IPS-20b (cell line): ENCODE data around the gene RASGRF2.
A peak's percentile ranks its signal among the peaks of the same experiment; 100 is the strongest.

Source experiments
- H3K27ac ChIP-seq: one replicate; pipeline ENCODE4 v1.5.1; 2013; ENCODE audit warnings: low read length
- H3K27me3 ChIP-seq: 2 replicates; pipeline ENCODE4 v1.6.1; 2013; ENCODE audit warnings: mild to moderate bottlenecking, low read length, inconsistent platforms; ENCODE audit not compliant: insufficient read depth
- H3K36me3 ChIP-seq: 2 replicates; pipeline ENCODE4 v1.6.1; 2013; ENCODE audit warnings: low read depth, mild to moderate bottlenecking, inconsistent platforms, low read length, moderate library complexity; ENCODE audit not compliant: insufficient read depth
- H3K4me1 ChIP-seq: 2 replicates; pipeline ENCODE4 v1.6.1; 2013; ENCODE audit warnings: mild to moderate bottlenecking, control low read depth, inconsistent platforms, low read length, moderate library complexity; ENCODE audit not compliant: insufficient read depth
- H3K4me3 ChIP-seq: 2 replicates; pipeline ENCODE4 v1.5.1; 2013; ENCODE audit warnings: mild to moderate bottlenecking, low read length, inconsistent platforms
- H3K9ac ChIP-seq: 2 replicates; pipeline ENCODE4 v1.6.1; 2013; ENCODE audit warnings: low read depth, mild to moderate bottlenecking, inconsistent platforms, low read length, moderate library complexity
- H3K9me3 ChIP-seq: 2 replicates; pipeline ENCODE4 v1.6.1; 2013; ENCODE audit warnings: mild to moderate bottlenecking, low read depth, low read length, inconsistent platforms; ENCODE audit not compliant: insufficient read depth

RASGRF2 gene

DNA sequence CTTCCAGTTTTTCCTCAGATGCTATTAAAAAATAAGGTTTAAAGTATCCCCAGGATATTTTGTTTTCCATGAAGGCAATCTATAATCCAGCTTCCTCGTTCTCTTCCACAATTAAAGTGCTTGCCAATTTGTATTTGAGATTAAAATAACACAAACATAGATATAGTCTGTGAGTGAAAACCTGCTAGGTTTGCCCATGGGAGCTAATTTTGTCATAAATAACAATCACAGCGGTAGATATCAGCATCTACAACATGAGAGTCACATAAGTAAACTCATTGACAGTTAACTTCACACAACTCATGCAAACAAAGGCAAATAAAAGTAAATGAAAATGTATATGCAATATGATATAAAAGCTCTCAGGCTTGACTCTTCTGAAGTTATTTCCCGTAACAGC lies 29.2 kb upstream of the RASGRF2 start:
- H3K9ac ChIP-seq = no peak overlapping the region
- no peaks in the 10 kb centered on the region for H3K27me3 ChIP-seq
- H3K9me3 ChIP-seq = no peaks in the 10 kb centered on the region
- H3K4me1 ChIP-seq = no peaks in the 10 kb centered on the region; the same call in 1 of the 2 replicates
- H3K36me3 ChIP-seq = no peaks in the 10 kb centered on the region
- H3K4me3 ChIP-seq = no peak overlapping the region
- no peak overlapping the region for H3K27ac ChIP-seq

DNA sequence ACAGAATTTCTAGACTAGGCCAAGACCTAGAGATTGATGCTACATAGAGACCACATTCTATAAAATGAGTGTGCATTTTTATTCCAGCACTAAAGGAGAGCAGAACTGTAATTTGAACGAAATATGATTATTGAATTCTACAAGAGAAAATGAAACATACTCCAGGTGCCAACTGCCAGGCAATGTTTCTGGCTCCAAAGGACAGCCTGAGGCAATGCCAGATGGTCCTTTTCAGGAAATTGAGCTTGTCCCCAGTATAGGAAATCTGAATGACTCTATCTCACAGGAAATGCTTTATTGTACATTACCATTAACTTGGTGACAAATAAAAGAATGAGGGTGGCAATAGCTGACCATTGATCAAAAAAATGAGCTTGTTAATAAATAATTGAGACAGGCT lies 28.8 kb upstream of the RASGRF2 start:
- H3K27me3 ChIP-seq = no peaks in the 10 kb centered on the region
- no peaks in the 10 kb centered on the region for H3K9me3 ChIP-seq
- H3K4me3 ChIP-seq = no peak overlapping the region
- H3K27ac ChIP-seq = no peak overlapping the region
- no peaks in the 10 kb centered on the region for H3K36me3 ChIP-seq
- no peak overlapping the region for H3K9ac ChIP-seq
- no peaks in the 10 kb centered on the region; the same call in 1 of the 2 replicates for H3K4me1 ChIP-seq

DNA sequence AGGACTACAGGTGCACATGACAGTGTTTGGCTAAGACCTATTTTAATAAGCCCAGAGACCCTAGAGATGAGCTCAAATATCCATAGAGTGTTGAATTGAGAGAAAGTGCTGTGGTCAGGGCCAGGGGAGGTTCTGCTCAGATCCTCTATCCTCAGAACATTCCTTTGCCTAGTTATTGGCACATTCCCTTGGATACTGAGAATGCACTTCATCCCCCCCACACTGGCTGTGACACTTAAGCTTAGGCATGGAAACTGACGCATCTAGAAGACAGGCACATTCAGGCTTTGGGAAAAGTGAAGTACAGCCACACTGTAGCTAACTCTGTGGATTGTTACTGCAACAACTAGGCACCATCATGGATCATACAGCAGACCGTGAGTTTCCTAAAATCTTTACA lies 27.1 kb upstream of the RASGRF2 start:
- Histone ChIP-seq H3K36me3 (no peaks in the 10 kb centered on the region), H3K27ac (no peak overlapping the region), H3K4me1 (no peaks in the 10 kb centered on the region), H3K4me3 (no peak overlapping the region), H3K9me3 (no peaks in the 10 kb centered on the region), H3K27me3 (no peaks in the 10 kb centered on the region), H3K9ac (no peak overlapping the region)

DNA sequence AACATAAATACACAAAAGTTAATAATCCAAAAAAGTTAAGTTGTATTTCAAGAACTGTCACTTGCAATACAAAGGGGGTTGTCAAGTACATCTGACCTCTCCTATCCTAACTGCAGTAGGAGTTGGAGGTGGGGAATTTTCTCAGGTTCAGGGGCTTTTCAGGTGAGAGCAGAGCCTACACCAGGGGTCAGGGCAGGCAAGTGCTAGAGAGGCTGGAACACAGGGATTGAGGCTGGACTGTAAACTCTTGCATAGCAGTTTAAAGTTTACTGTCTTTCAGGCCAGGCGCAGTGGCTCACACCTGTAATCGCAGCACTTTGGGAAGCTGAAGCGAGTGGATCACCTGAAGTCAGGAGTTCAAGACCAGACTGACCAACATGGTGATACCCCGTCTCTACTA lies 25.4 kb upstream of the RASGRF2 start:
- H3K36me3 ChIP-seq = no peaks in the 10 kb centered on the region
- no peaks in the 10 kb centered on the region for H3K27me3 ChIP-seq
- H3K27ac ChIP-seq = no peak overlapping the region
- no peak overlapping the region for H3K9ac ChIP-seq
- H3K4me1 ChIP-seq = no peaks in the 10 kb centered on the region
- no peaks in the 10 kb centered on the region for H3K9me3 ChIP-seq
- H3K4me3 ChIP-seq = no peak overlapping the region

DNA sequence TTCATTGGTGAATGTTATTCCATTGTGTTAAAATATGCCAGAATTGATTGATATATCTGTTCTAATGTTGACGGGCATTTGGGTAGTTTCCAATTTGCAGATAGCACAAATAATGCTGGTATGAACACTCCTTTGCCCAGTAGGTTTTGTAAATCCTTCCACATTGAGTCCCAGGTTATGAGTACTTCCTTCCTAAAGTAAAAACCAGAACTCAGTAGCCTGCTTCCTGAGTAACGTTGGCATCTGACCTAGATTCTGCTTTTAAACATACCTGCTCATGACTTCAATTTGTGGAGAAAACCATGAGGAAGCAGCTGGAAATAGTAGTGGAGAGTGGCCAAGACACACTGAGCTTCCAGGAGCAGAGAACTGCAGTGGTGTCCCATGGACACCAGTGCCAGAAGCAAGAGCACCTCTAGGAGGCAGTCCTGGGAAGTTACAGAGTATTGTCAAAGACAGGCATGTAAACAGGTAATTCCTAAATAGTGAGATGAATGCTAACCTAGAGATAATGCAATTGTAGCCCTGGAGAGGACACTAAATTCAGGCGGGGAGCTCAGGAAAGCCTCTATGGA lies 24.3 kb upstream of the RASGRF2 start:
- Histone ChIP-seq H3K27me3 (no peaks in the 10 kb centered on the region), H3K4me3 (no peak overlapping the region), H3K9me3 (no peaks in the 10 kb centered on the region), H3K9ac (no peak overlapping the region), H3K27ac (no peak overlapping the region), H3K36me3 (no peaks in the 10 kb centered on the region), H3K4me1 (no peaks in the 10 kb centered on the region)

DNA sequence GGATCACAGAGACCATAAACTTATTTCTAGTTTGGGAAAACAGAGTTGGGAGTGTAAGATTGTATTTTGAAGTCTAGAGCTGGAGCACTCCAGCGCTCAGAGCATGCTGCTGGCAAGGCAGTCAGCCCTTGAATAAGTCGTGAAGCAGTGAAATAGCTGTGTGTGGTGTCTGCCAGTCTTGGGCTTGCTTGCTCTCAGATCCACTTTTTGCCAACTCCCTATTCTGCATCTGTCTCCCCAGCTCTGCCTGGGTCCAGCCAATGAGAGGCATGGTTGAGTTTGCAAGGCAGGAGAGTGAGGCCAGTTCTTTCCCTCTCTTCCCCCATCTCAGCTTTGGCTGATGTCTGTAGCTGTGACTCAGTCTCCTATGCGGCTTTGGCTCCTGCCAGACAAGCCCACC lies 23.3 kb upstream of the RASGRF2 start:
- Histone ChIP-seq H3K9me3 (no peaks in the 10 kb centered on the region), H3K9ac (no peak overlapping the region), H3K36me3 (no peaks in the 10 kb centered on the region), H3K27me3 (no peaks in the 10 kb centered on the region), H3K4me3 (no peak overlapping the region), H3K4me1 (no peaks in the 10 kb centered on the region), H3K27ac (no peak overlapping the region)

DNA sequence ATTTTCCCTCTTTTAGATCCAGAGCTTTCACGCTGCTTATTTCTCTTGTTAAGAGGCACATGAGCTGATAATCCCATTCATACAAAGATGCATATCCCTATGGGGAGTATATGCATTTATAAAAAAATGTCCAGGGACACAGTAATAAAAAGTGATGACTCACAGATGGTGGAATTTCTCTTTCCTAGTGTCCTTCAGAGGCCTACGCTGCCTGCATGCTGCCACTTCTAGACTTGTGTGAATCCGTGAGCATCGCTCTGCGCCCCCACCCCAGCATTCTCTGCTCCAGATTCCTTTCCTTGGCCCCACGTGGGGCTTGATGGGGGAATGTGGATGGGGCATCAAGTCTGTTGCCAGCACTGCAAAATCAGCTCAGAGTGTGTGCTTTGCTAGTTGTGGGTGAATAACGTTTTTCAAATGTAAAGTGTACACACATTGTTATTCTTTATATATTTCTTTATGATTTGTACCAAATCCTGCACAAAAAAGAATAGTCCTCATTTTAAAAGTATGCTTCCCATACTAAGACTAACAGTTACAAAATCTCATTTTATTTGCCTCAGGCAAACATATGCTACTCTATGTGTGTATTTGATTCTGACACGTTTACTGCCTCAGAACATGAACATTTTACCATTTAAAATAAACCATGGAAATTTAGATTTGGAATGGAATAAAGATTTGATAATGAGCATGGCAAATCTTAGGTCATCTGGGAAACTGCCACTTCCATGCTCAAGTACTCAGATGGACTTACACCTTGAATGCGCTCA lies 22.4 kb upstream of the RASGRF2 start:
- Histone ChIP-seq H3K27me3 (no peaks in the 10 kb centered on the region), H3K27ac (no peak overlapping the region), H3K4me1 (no peaks in the 10 kb centered on the region), H3K4me3 (no peak overlapping the region), H3K36me3 (no peaks in the 10 kb centered on the region), H3K9me3 (no peaks in the 10 kb centered on the region), H3K9ac (no peak overlapping the region)

DNA sequence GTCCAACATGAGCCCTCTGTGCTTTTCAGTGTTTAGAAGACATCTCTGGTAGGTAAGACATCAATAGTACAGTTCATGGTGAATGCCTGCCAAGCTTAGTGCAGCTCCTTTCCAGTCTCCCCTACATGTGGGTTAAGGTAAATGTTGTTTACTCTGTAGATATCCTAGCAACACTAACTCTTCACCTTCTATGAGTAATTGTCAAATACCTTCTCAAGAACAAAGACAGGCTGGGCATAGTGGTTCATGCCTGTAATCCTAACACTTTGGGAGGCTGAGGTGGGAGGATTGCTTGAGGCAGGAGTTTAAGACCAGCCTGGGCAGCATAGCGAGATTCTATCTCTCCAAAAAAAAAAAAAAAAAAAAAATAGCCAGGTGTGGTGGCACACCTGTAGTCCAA lies 18.7 kb upstream of the RASGRF2 start:
- H3K9me3 ChIP-seq = no peaks in the 10 kb centered on the region
- H3K4me1 ChIP-seq = no peaks in the 10 kb centered on the region
- H3K36me3 ChIP-seq = no peaks in the 10 kb centered on the region
- H3K27me3 ChIP-seq = no peaks in the 10 kb centered on the region
- no peak overlapping the region for H3K4me3 ChIP-seq
- no peak overlapping the region for H3K27ac ChIP-seq
- no peak overlapping the region for H3K9ac ChIP-seq

DNA sequence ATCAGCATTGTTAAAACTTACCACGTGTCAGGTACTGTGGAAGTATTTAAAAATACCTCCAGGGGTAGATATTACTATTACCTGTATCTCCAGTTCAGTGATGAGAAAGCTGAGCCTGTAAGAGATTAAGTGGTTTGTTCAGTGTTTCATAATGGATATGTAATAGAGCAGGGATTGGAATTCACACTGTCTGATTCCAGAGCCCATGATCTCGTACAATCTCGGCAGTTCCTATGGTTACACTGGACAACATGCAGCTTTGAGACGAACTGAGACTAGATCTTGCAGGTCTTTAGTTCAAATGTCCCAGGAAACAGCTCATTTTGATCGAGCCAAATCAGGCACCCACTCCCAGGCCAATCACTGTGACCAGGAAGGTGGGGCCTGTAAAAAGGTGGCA lies 8.8 kb upstream of the RASGRF2 start:
- Histone ChIP-seq H3K27me3 (0 out of 2 replicates have a peak, but pooled peaks cover 4% of the 10 kb centered on the region), H3K4me1 (peaks cover 14% of the 10 kb centered on the region), H3K4me3 (no peak overlapping the region), H3K9ac (no peak overlapping the region), H3K27ac (no peak overlapping the region), H3K9me3 (no peaks in the 10 kb centered on the region), H3K36me3 (no peaks in the 10 kb centered on the region)

DNA sequence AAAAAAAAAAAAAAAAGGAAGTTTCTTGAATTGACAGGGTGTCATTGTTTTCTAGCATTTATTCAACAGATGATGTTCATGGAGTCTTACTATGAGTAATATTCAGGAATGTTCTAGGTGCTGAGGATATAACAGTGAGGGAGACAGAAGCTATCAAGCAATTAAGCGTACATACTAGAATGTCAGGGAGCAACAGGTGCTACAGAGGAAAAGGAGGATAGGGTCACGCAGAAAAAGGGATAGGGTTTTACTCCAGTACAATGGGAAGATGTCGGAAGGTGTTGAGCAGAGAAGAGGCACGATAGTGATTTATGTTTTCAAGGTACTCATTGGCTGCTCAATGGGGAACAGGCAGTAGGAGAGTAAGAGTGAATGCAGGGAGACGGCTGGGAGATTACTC lies 6.6 kb upstream of the RASGRF2 start:
- H3K27me3 ChIP-seq = peaks cover 9% of the 10 kb centered on the region; the same call in 1 of the 2 replicates
- H3K4me3 ChIP-seq = no peak overlapping the region
- H3K27ac ChIP-seq = no peak overlapping the region
- H3K4me1 ChIP-seq = peaks cover 30% of the 10 kb centered on the region
- H3K9ac ChIP-seq = no peak overlapping the region
- H3K9me3 ChIP-seq = no peaks in the 10 kb centered on the region
- no peaks in the 10 kb centered on the region for H3K36me3 ChIP-seq

DNA sequence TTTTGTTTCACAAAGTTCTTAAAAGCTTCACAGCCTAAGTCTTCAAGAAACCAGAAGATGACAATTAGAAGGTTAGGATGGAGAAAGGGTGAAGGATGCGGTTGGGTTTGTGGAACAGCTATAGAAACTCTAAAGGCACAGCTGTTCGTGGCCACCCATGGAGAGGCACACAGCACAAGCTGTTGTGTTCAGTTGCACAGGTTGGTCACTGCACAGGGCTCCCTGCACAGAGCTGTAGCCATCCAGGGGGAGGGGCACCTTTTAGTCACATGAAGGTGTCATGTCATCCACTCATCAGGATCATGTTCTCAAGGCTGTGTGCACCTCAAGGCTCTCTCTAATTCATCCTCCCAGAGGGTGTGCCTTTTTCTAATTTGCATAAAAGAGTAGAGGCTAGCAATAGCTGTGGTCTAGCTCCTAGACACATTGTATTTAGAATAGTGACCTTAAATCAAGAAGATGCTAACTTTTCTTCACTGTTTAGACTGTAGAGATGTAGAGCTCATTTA lies 5.0 kb upstream of the RASGRF2 start:
- no peaks in the 10 kb centered on the region for H3K9me3 ChIP-seq
- H3K4me3 ChIP-seq = no peak overlapping the region
- no peak overlapping the region for H3K9ac ChIP-seq
- no peaks in the 10 kb centered on the region for H3K36me3 ChIP-seq
- no peak overlapping the region for H3K27ac ChIP-seq
- H3K27me3 ChIP-seq = peaks cover 25% of the 10 kb centered on the region
- H3K4me1 ChIP-seq = peaks cover 36% of the 10 kb centered on the region

DNA sequence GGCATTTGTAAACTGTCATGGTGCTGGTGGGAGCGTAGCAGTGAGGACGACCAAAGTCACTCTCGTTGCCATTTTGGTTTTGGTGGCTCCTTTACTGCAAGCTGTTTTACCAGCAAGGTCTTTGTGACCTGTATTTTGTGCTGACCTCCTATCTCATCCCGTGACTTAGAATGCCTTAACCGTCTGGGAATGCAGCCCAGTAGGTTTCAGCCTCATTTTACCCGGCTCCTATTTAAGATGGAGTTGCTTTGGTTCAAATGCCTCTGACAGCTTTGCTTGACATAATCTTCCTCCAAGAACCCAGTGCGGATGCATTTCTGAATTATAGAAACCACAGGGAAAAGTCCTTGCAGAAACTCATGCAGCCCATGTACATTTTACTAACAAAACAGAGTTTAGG lies 3.9 kb upstream of the RASGRF2 start:
- Histone ChIP-seq H3K9ac (peak overlapping the region; percentile 39; the same call in 1 of the 2 replicates), H3K27me3 (peaks cover 33% of the 10 kb centered on the region), H3K4me1 (peaks cover 36% of the 10 kb centered on the region), H3K9me3 (no peaks in the 10 kb centered on the region), H3K27ac (no peak overlapping the region), H3K36me3 (no peaks in the 10 kb centered on the region), H3K4me3 (no peak overlapping the region)
